Measurements from ENCODE around the gene BNC2.

GRCh38 chr9:16386827-16387077 lies 483.7 kb downstream of the BNC2 start:
- TF ChIP-seq ZNF514 (tag by site-specific recombination; IDR thresholded peaks at IDR 0.05) = no peak
- TF ChIP-seq ZNF416 (tag by site-specific recombination; IDR thresholded peaks at IDR 0.05) = no peak
- TF ChIP-seq, protein P1, sequence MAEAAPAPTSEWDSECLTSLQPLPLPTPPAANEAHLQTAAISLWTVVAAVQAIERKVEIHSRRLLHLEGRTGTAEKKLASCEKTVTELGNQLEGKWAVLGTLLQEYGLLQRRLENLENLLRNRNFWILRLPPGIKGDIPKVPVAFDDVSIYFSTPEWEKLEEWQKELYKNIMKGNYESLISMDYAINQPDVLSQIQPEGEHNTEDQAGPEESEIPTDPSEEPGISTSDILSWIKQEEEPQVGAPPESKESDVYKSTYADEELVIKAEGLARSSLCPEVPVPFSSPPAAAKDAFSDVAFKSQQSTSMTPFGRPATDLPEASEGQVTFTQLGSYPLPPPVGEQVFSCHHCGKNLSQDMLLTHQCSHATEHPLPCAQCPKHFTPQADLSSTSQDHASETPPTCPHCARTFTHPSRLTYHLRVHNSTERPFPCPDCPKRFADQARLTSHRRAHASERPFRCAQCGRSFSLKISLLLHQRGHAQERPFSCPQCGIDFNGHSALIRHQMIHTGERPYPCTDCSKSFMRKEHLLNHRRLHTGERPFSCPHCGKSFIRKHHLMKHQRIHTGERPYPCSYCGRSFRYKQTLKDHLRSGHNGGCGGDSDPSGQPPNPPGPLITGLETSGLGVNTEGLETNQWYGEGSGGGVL (tag by site-specific recombination; IDR thresholded peaks at IDR 0.05) = no peak
- TF ChIP-seq ZNF670 (tag by site-specific recombination; IDR thresholded peaks at IDR 0.05; ENCODE audit: low read depth) = no peak
- TF ChIP-seq YY1 (tag by site-specific recombination; IDR thresholded peaks at IDR 0.05) = no peak
- no peak for TF ChIP-seq ZNF2 (tag by site-specific recombination; IDR thresholded peaks at IDR 0.05)
- no peak for TF ChIP-seq SALL2 (tag by site-specific recombination; IDR thresholded peaks at IDR 0.05; ENCODE audit: borderline replicate concordance)
- TF ChIP-seq ZNF302 (tag by site-specific recombination; IDR thresholded peaks at IDR 0.05; ENCODE audit: low read depth) = no peak
- TF ChIP-seq REST (tag by site-specific recombination; IDR thresholded peaks at IDR 0.05) = no peak
- no peak for TF ChIP-seq ZNF140 (tag by site-specific recombination; IDR thresholded peaks at IDR 0.05)
- no peak for TF ChIP-seq CTCF (tag by site-specific recombination; IDR thresholded peaks at IDR 0.05)
- no peak for TF ChIP-seq ZNF266 (tag by site-specific recombination; IDR thresholded peaks at IDR 0.05; ENCODE audit: low read depth)

Data from HEK293 (cell line).